Nephron (organoid): ENCODE results near the gene ZNF541.
"Not testable (repeated sequence)": the region's sequence is repeated elsewhere in the genome, so short reads cannot be mapped to it uniquely, and the experiment has no call there.

Experiments used
- H3K27ac Mint-ChIP-seq, 3 experiments: 2 replicates each; pipeline ENCODE4 v1.8.0; 2020; ENCODE audit warnings: mixed read lengths in 3 of 3, mild to moderate bottlenecking in 2 of 3, moderate library complexity in 1 of 3
- H3K27me3 Mint-ChIP-seq: 2 replicates; pipeline ENCODE4 v1.8.0; 2021; ENCODE audit warnings: low read depth, mild to moderate bottlenecking, moderate library complexity, mixed read lengths
- H3K36me3 Mint-ChIP-seq: 2 replicates; pipeline ENCODE4 v1.8.0; 2020; ENCODE audit warnings: low read depth, mixed read lengths
- H3K4me1 Mint-ChIP-seq: 2 replicates; pipeline ENCODE4 v1.8.0; 2020; ENCODE audit warnings: mixed read lengths
- H3K4me3 Mint-ChIP-seq, 3 experiments: 2 replicates each; pipeline ENCODE4 v1.8.0; 2020; ENCODE audit warnings: mild to moderate bottlenecking in 3 of 3, mixed read lengths in 3 of 3, moderate library complexity in 2 of 3
- H3K9me3 Mint-ChIP-seq: 2 replicates; pipeline ENCODE4 v1.8.0; 2020; ENCODE audit warnings: mixed read lengths
- CTCF ChIP-seq, 3 experiments: fragments of 200-600 bp; sonication (generic); IDR thresholded peaks; one replicate each; pipeline ENCODE4 v1.5.0; 2021; ENCODE audit warnings: antibody characterized with exemption in 3 of 3; ENCODE audit not compliant: unreplicated experiment in 3 of 3

The ZNF541 gene

GRCh38 chr19:47593860-47594259 is 20.9 kb upstream of the ZNF541 start:
- H3K9me3 Mint-ChIP-seq = peaks cover 2% of the 10 kb centered on the region
- H3K4me1 Mint-ChIP-seq = peaks cover 5% of the 10 kb centered on the region
- TF ChIP-seq CTCF (IDR thresholded peaks at IDR 0.05; ENCODE audit: unreplicated experiment in 3 of 3) = no peak
- no peaks in the 10 kb centered on the region for H3K27me3 Mint-ChIP-seq
- H3K27ac Mint-ChIP-seq = no peak overlapping the region
- no peaks in the 10 kb centered on the region for H3K36me3 Mint-ChIP-seq
- H3K4me3 Mint-ChIP-seq = no peak overlapping the region

- Mint-ChIP-seq H3K4me1 (no peaks in the 10 kb centered on the region), H3K27ac (no peak overlapping the region), H3K9me3 (peaks cover 10% of the 10 kb centered on the region), H3K4me3 (no peak overlapping the region), H3K36me3 (no peaks in the 10 kb centered on the region), H3K27me3 (peaks cover 5% of the 10 kb centered on the region)
- TF ChIP-seq CTCF (IDR thresholded peaks at IDR 0.05; ENCODE audit: unreplicated experiment in 3 of 3) = no peak
Observed at GRCh38 chr19:47589824-47590223, 16.9 kb upstream of the ZNF541 start.

- H3K36me3 Mint-ChIP-seq = no peaks in the 10 kb centered on the region
Observed at GRCh38 chr19:47587295-47587694, 14.3 kb upstream of the ZNF541 start.

GRCh38 chr19:47583161-47583560 is 10.2 kb upstream of the ZNF541 start:
- Mint-ChIP-seq H3K27me3 (peaks cover 20% of the 10 kb centered on the region), H3K27ac (peak overlapping the region in 1 of 3 experiments; percentile 72)
- H3K9me3 Mint-ChIP-seq, H3K4me3 Mint-ChIP-seq, H3K4me1 Mint-ChIP-seq, H3K36me3 Mint-ChIP-seq: not testable (repeated sequence)

More at GRCh38 chr19:47587295-47587694, 14.3 kb upstream of the ZNF541 start:
- H3K4me1 Mint-ChIP-seq = peaks cover 4% of the 10 kb centered on the region
- H3K9me3 Mint-ChIP-seq = peaks cover 10% of the 10 kb centered on the region
- peaks cover 7% of the 10 kb centered on the region for H3K27me3 Mint-ChIP-seq
- no peak for TF ChIP-seq CTCF (IDR thresholded peaks at IDR 0.05; ENCODE audit: unreplicated experiment in 3 of 3)
- no peak overlapping the region for H3K27ac Mint-ChIP-seq
- H3K4me3 Mint-ChIP-seq = no peak overlapping the region

GRCh38 chr19:47582320-47582909 is 9.5 kb upstream of the ZNF541 start:
- Mint-ChIP-seq H3K4me1 (peaks cover 6% of the 10 kb centered on the region), H3K9me3 (peaks cover 4% of the 10 kb centered on the region), H3K36me3 (no peaks in the 10 kb centered on the region), H3K27ac (peak overlapping the region; percentile 58 to 70 (median 63)), H3K27me3 (peaks cover 20% of the 10 kb centered on the region), H3K4me3 (peak overlapping the region in 1 of 3 experiments; percentile 3)
- no peak for TF ChIP-seq CTCF (IDR thresholded peaks at IDR 0.05; ENCODE audit: unreplicated experiment in 3 of 3)

- Mint-ChIP-seq H3K27me3 (peaks cover 20% of the 10 kb centered on the region), H3K9me3 (peaks cover 4% of the 10 kb centered on the region), H3K4me3 (no peak overlapping the region), H3K27ac (peak overlapping the region; percentile 58 to 70 (median 62)), H3K4me1 (peaks cover 6% of the 10 kb centered on the region), H3K36me3 (no peaks in the 10 kb centered on the region)
- TF ChIP-seq CTCF (IDR thresholded peaks at IDR 0.05; ENCODE audit: unreplicated experiment in 3 of 3) = no peak
Observed at GRCh38 chr19:47581605-47582319, 8.8 kb upstream of the ZNF541 start.
